Measurements from ENCODE around the gene BSPRY. TPM values are rescaled to one million over a fixed set of nuclear protein-coding genes. Genes with fewer than 3 reads are reported as not detected.

The BSPRY gene
- total and polyA plus RNA-seq, 7 donors: 0.03 TPM; not detected in 5

- ATAC-seq (peak; percentile 23 to 62 (median 46)), DNase-seq (peak; percentile 27 to 73)
- Histone ChIP-seq H3K27ac (no peak overlapping the region), H3K9me3 (no peaks in the 10 kb centered on the region), H3K27me3 (ENCODE audit: insufficient read depth in 3 of 3, low read length in 2 of 3) (peaks cover 0 to under 1% (median 0%) of the 10 kb centered on the region in 3 donors), H3K4me3 (no peak overlapping the region), H3K36me3 (ENCODE audit: insufficient read depth in 1 of 2, low read depth in 1 of 2) (no peaks in the 10 kb centered on the region), H3K4me1 (peaks cover 3% of the 10 kb centered on the region)
- TF ChIP-seq CTCF (IDR thresholded peaks at IDR 0.05): no peak
- WGBS, 3 donors: 19 to 29% (median 26%) methylated on average over 1 of the region's 1 CpG
- intact Hi-C loops (cut with DNase I): loop anchor here (5.0 kb wide), 3 partner anchors 59 to 71 kb away; partner anchors contain the start of genes ALAD (in 1 of the 2), CDC26 (in 1 of the 2) and PRPF4 (in 1 of the 2)
These were observed 5.6 kb upstream of the BSPRY start for GRCh38 chr9:113343732-113344231.

- H3K36me3 ChIP-seq (ENCODE audit: insufficient read depth in 1 of 2, low read depth in 1 of 2): no peaks in the 10 kb centered on the region
- DNase-seq (no peak), ATAC-seq (no peak)
- no peak overlapping the region for H3K27ac ChIP-seq
- no peaks in the 10 kb centered on the region for H3K9me3 ChIP-seq
- intact Hi-C loops (cut with DNase I): no loop called here
- H3K4me1 ChIP-seq: peaks cover 3% of the 10 kb centered on the region
- 60 to 75% (median 65%) methylated on average over 2 of the region's 2 CpGs for WGBS, 3 donors
- no peak for TF ChIP-seq CTCF (IDR thresholded peaks at IDR 0.05)
- H3K4me3 ChIP-seq: no peak overlapping the region
- H3K27me3 ChIP-seq (ENCODE audit: insufficient read depth in 3 of 3, low read length in 2 of 3): peaks cover 0 to 15% (median 2%) of the 10 kb centered on the region in 3 donors
These were observed 4.2 kb upstream of the BSPRY start for GRCh38 chr9:113345190-113345589.

GRCh38 chr9:113345671-113346070 is 3.7 kb upstream of the BSPRY start:
- TF ChIP-seq CTCF (IDR thresholded peaks at IDR 0.05): no peak
- 0 to 50% (median 42%) methylated on average over 1 of the region's 1 CpG for WGBS, 3 donors
- H3K4me3 ChIP-seq: no peak overlapping the region
- H3K27ac ChIP-seq: no peak overlapping the region
- ATAC-seq: no peak
- DNase-seq: no peak
- no peaks in the 10 kb centered on the region for H3K36me3 ChIP-seq (ENCODE audit: insufficient read depth in 1 of 2, low read depth in 1 of 2)
- no peaks in the 10 kb centered on the region for H3K9me3 ChIP-seq
- H3K4me1 ChIP-seq: peaks cover 3% of the 10 kb centered on the region
- intact Hi-C loops (cut with DNase I): no loop called here
- H3K27me3 ChIP-seq (ENCODE audit: insufficient read depth in 3 of 3, low read length in 2 of 3): peaks cover 0 to 20% (median 2%) of the 10 kb centered on the region in 3 donors

- Histone ChIP-seq H3K9me3 (no peaks in the 10 kb centered on the region), H3K27me3 (ENCODE audit: insufficient read depth in 3 of 3, low read length in 2 of 3) (peaks cover 0 to 38% (median 2%) of the 10 kb centered on the region in 3 donors), H3K4me3 (no peak overlapping the region), H3K36me3 (ENCODE audit: insufficient read depth in 1 of 2, low read depth in 1 of 2) (no peaks in the 10 kb centered on the region), H3K27ac (no peak overlapping the region), H3K4me1 (peaks cover 3% of the 10 kb centered on the region)
- intact Hi-C loops (cut with DNase I): no loop called here
- no peak for DNase-seq
- no peak for ATAC-seq
- TF ChIP-seq CTCF (IDR thresholded peaks at IDR 0.05): no peak
- WGBS, 3 donors: 88 to 91% (median 88%) methylated on average over 3 of the region's 3 CpGs
These were observed 904 bp upstream of the BSPRY start for GRCh38 chr9:113348437-113348836.

- peak overlapping the region; percentile 59 for H3K4me3 ChIP-seq
- ATAC-seq (no peak), DNase-seq (no peak)
- H3K9me3 ChIP-seq: no peaks in the 10 kb centered on the region
- TF ChIP-seq CTCF (IDR thresholded peaks at IDR 0.05): no peak
- 20 to 30% (median 26%) methylated on average over 13 of the region's 13 CpGs for WGBS, 3 donors
- intact Hi-C loops (cut with DNase I): no loop called here
- peaks cover 2% of the 10 kb centered on the region for H3K4me1 ChIP-seq
- H3K36me3 ChIP-seq (ENCODE audit: insufficient read depth in 1 of 2, low read depth in 1 of 2): no peaks in the 10 kb centered on the region
- H3K27me3 ChIP-seq (ENCODE audit: insufficient read depth in 3 of 3, low read length in 2 of 3): peaks cover 0 to 38% (median 2%) of the 10 kb centered on the region in 3 donors
- no peak overlapping the region for H3K27ac ChIP-seq
These were observed 286 bp upstream of the BSPRY start for GRCh38 chr9:113349066-113349444.
